ENCODE data around the gene GALNT7.

GALNT7 gene

GRCh38 chr4:173370130-173370476, 201.5 kb downstream of the GALNT7 start:
- no peaks in the 10 kb centered on the region for H3K36me3 ChIP-seq (ENCODE audit: control insufficient read depth, insufficient read depth, low read length)
- TF ChIP-seq CTCF (IDR thresholded peaks at IDR 0.05) = no peak
- H3K4me1 ChIP-seq = no peaks in the 10 kb centered on the region
- no peaks in the 10 kb centered on the region for H3K79me2 ChIP-seq
- H3K4me2 ChIP-seq (ENCODE audit: low read length) = peak overlapping the region; percentile 92
- no peaks in the 10 kb centered on the region for H3K9me3 ChIP-seq (ENCODE audit: control insufficient read depth, low read length)
- H3K9ac ChIP-seq = no peak overlapping the region
- no peaks in the 10 kb centered on the region for H3K27me3 ChIP-seq (ENCODE audit: control insufficient read depth, insufficient read depth, low read length)
- H2AFZ ChIP-seq = peak overlapping the region; percentile 63
- peak overlapping the region; percentile 82 for H3K4me3 ChIP-seq (ENCODE audit: low read depth, low read length)
- peak overlapping the region; percentile 89 for H3K27ac ChIP-seq

- H3K79me2 ChIP-seq = no peaks in the 10 kb centered on the region
- no peak within 1 kb of the TSS for H3K9ac ChIP-seq
- H3K4me2 ChIP-seq (ENCODE audit: low read length) = peak within 1 kb of the TSS; percentile 98
- no peaks in the 10 kb centered on the region for H3K36me3 ChIP-seq (ENCODE audit: control insufficient read depth, insufficient read depth, low read length)
- H3K4me1 ChIP-seq = no peaks in the 10 kb centered on the region
- no peaks in the 10 kb centered on the region for H3K27me3 ChIP-seq (ENCODE audit: control insufficient read depth, insufficient read depth, low read length)
- no peaks in the 10 kb centered on the region for H3K9me3 ChIP-seq (ENCODE audit: control insufficient read depth, low read length)
- peak within 1 kb of the TSS; percentile 87 for H2AFZ ChIP-seq
- H3K4me3 ChIP-seq (ENCODE audit: low read depth, low read length) = peak within 1 kb of the TSS; percentile 82
- H3K27ac ChIP-seq = peak within 1 kb of the TSS; percentile 89
- no peak for TF ChIP-seq CTCF (IDR thresholded peaks at IDR 0.05)
Observed at GRCh38 chr4:173370477-173371291, 202.1 kb downstream of the GALNT7 start, which contains the start of gene SAP30. TSS of gene SAP30 (plus strand) at chr4:173370954. CDS start at chr4:173371183, 229 bp downstream.

GRCh38 chr4:173371292-173372192, 202.9 kb downstream of the GALNT7 start:
- H3K27me3 ChIP-seq (ENCODE audit: control insufficient read depth, insufficient read depth, low read length) = no peaks in the 10 kb centered on the region
- H3K79me2 ChIP-seq = no peaks in the 10 kb centered on the region
- H3K4me2 ChIP-seq (ENCODE audit: low read length) = peak overlapping the region; percentile 98
- H3K4me3 ChIP-seq (ENCODE audit: low read depth, low read length) = peak overlapping the region; percentile 73
- peak overlapping the region; percentile 87 for H2AFZ ChIP-seq
- peak overlapping the region; percentile 76 for H3K27ac ChIP-seq
- H3K36me3 ChIP-seq (ENCODE audit: control insufficient read depth, insufficient read depth, low read length) = no peaks in the 10 kb centered on the region
- no peak for TF ChIP-seq CTCF (IDR thresholded peaks at IDR 0.05)
- H3K9ac ChIP-seq = no peak overlapping the region
- H3K9me3 ChIP-seq (ENCODE audit: control insufficient read depth, low read length) = no peaks in the 10 kb centered on the region
- H3K4me1 ChIP-seq = no peaks in the 10 kb centered on the region

Measured in parathyroid adenoma (tissue), 2 donors.